Activated B cell treated with CpG ODN at 0.5 μM for 24 hours (primary cell): ENCODE measurements around the gene TCAF1. TPM values are rescaled to one million over a fixed set of nuclear protein-coding genes. Genes with fewer than 3 reads are reported as not detected.
"Not testable (repeated sequence)": the region's sequence is repeated elsewhere in the genome, so short reads cannot be mapped to it uniquely, and the experiment has no call there.

Source experiments
- ATAC-seq: fragments of 200-7000 bp; cut with Tn5 transposase; one replicate; pipeline ENCODE4 v1.10.0; 2021; ENCODE audit warnings: low read depth, mild to moderate bottlenecking, moderate library complexity
- CTCF ChIA-PET: fragments of 350-600 bp; sonication (Branson Sonifier 250); formaldehyde crosslinking; loops from one replicate; lab custom pipeline; 2021; ENCODE audit warnings: antibody characterized with exemption; lab: Charles Lee
- POLR2A ChIA-PET: fragments of 350-600 bp; sonication (Branson Sonifier 250); formaldehyde crosslinking; loops from one replicate; lab custom pipeline; 2021; ENCODE audit warnings: antibody characterized with exemption; lab: Charles Lee
- DNase-seq: peaks from one replicate; pipeline ENCODE4 v3.0.0; 2022
- H3K27ac Mint-ChIP-seq: one replicate; pipeline ENCODE4 v1.8.0; 2020; ENCODE audit warnings: mixed read lengths
- H3K27me3 Mint-ChIP-seq: one replicate; pipeline ENCODE4 v1.8.0; 2021; ENCODE audit warnings: mixed read lengths
- H3K36me3 Mint-ChIP-seq: one replicate; pipeline ENCODE4 v1.8.0; 2021; ENCODE audit warnings: low read depth, mixed read lengths
- H3K4me1 Mint-ChIP-seq: one replicate; pipeline ENCODE4 v1.8.0; 2021; ENCODE audit warnings: mixed read lengths
- H3K4me3 Mint-ChIP-seq: one replicate; pipeline ENCODE4 v1.8.0; 2020; ENCODE audit warnings: mild to moderate bottlenecking, mixed read lengths
- H3K9me3 Mint-ChIP-seq: one replicate; pipeline ENCODE4 v1.8.0; 2020; ENCODE audit warnings: mixed read lengths
- intact Hi-C: fragments of 100-400 bp; cut with micrococcal nuclease; formaldehyde crosslinking; loops from one replicate; pipeline ENCODE4 v1.15.1; 2024
- total RNA-seq: library from RNA; stranded (reverse); gene quantifications from 2 replicates; pipeline ENCODE4 v1.2.3, GENCODE V29; 2022

TCAF1 gene
- total RNA-seq, 1 donor from 2014 or later = 12.0 TPM

GRCh38 chr7:143836088-143836487, 65.9 kb downstream of the TCAF1 start:
- H3K36me3 Mint-ChIP-seq, POLR2A ChIA-PET, H3K4me1 Mint-ChIP-seq, intact Hi-C loops, CTCF ChIA-PET, H3K9me3 Mint-ChIP-seq, DNase-seq, H3K27me3 Mint-ChIP-seq: not testable (repeated sequence)
- Mint-ChIP-seq H3K27ac (peak overlapping the region; percentile 87), H3K4me3 (peak overlapping the region; percentile 83)
- peak; percentile 27 for ATAC-seq

- H3K27me3 Mint-ChIP-seq, H3K27ac Mint-ChIP-seq, H3K36me3 Mint-ChIP-seq, CTCF ChIA-PET, DNase-seq, H3K4me3 Mint-ChIP-seq, intact Hi-C loops, ATAC-seq, POLR2A ChIA-PET, H3K9me3 Mint-ChIP-seq, H3K4me1 Mint-ChIP-seq: not testable (repeated sequence)
Measured at GRCh38 chr7:143826578-143826977, 75.4 kb downstream of the TCAF1 start.

GRCh38 chr7:143824295-143825135, 77.5 kb downstream of the TCAF1 start:
- intact Hi-C loops, CTCF ChIA-PET, H3K9me3 Mint-ChIP-seq, H3K4me1 Mint-ChIP-seq, H3K36me3 Mint-ChIP-seq, H3K4me3 Mint-ChIP-seq, H3K27ac Mint-ChIP-seq, ATAC-seq, DNase-seq, H3K27me3 Mint-ChIP-seq, POLR2A ChIA-PET: not testable (repeated sequence)

- H3K27ac Mint-ChIP-seq, H3K27me3 Mint-ChIP-seq, H3K36me3 Mint-ChIP-seq, CTCF ChIA-PET, H3K9me3 Mint-ChIP-seq, POLR2A ChIA-PET, intact Hi-C loops, DNase-seq, ATAC-seq, H3K4me1 Mint-ChIP-seq, H3K4me3 Mint-ChIP-seq: not testable (repeated sequence)
Measured at GRCh38 chr7:143823634-143824294, 78.2 kb downstream of the TCAF1 start.

- ATAC-seq, H3K9me3 Mint-ChIP-seq, intact Hi-C loops, CTCF ChIA-PET, POLR2A ChIA-PET, H3K4me3 Mint-ChIP-seq, H3K27me3 Mint-ChIP-seq, H3K27ac Mint-ChIP-seq, DNase-seq, H3K36me3 Mint-ChIP-seq, H3K4me1 Mint-ChIP-seq: not testable (repeated sequence)
Measured at GRCh38 chr7:143821392-143822277, 80.3 kb downstream of the TCAF1 start.

GRCh38 chr7:143817873-143818272, 84.1 kb downstream of the TCAF1 start:
- H3K27me3 Mint-ChIP-seq, H3K36me3 Mint-ChIP-seq, H3K27ac Mint-ChIP-seq, H3K4me3 Mint-ChIP-seq, DNase-seq, H3K9me3 Mint-ChIP-seq, intact Hi-C loops, POLR2A ChIA-PET, CTCF ChIA-PET, H3K4me1 Mint-ChIP-seq: not testable (repeated sequence)
- peak; percentile 67 for ATAC-seq

- not testable (repeated sequence) for H3K9me3 Mint-ChIP-seq, H3K4me3 Mint-ChIP-seq
Measured at GRCh38 chr7:143816471-143817133, 85.4 kb downstream of the TCAF1 start.

GRCh38 chr7:143810639-143811038, 91.3 kb downstream of the TCAF1 start:
- intact Hi-C loops, H3K9me3 Mint-ChIP-seq, ATAC-seq, DNase-seq, H3K36me3 Mint-ChIP-seq, H3K4me1 Mint-ChIP-seq, H3K27me3 Mint-ChIP-seq, CTCF ChIA-PET, H3K4me3 Mint-ChIP-seq, H3K27ac Mint-ChIP-seq, POLR2A ChIA-PET: not testable (repeated sequence)

More at GRCh38 chr7:143816471-143817133, 85.4 kb downstream of the TCAF1 start:
- DNase-seq, intact Hi-C loops, ATAC-seq, H3K27me3 Mint-ChIP-seq, H3K36me3 Mint-ChIP-seq, CTCF ChIA-PET, H3K4me1 Mint-ChIP-seq, H3K27ac Mint-ChIP-seq, POLR2A ChIA-PET: not testable (repeated sequence)

GRCh38 chr7:143806664-143807071, 95.3 kb downstream of the TCAF1 start:
- H3K27ac Mint-ChIP-seq, intact Hi-C loops, CTCF ChIA-PET, H3K36me3 Mint-ChIP-seq, H3K4me3 Mint-ChIP-seq, ATAC-seq, POLR2A ChIA-PET, H3K27me3 Mint-ChIP-seq, DNase-seq, H3K9me3 Mint-ChIP-seq, H3K4me1 Mint-ChIP-seq: not testable (repeated sequence)
